NCI-H748 treated with DMSO at 0.1 percent for 48 hours (cell line): ENCODE data around the gene FAT1.
A peak's percentile ranks its signal among the peaks of the same experiment; 100 is the strongest.

Experiments
- DNase-seq: peaks from one replicate; lab custom pipeline; 2025; lab: John Stamatoyannopoulos, UW

Gene FAT1

DNA sequence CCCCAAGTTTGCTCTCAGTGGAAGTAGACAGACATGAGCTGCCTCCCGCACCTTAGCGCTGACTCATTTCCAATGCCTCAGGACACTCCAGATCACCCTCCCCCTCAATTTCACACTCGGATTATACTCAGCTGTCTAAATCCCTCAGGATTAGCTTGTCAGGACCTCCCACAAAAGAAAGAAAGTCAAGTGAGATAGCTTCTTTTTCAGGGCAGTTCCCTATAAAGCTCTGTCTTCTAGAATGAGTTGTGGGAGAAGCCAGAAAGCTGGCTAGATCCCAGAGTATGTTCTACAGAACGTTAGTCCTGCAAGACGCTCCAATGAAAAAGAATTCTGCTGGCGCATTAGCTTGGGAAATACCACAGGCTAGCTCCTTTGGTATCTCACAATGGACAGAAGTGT is 117.1 kb downstream of the FAT1 start:
- DNase-seq, result no peak

DNA sequence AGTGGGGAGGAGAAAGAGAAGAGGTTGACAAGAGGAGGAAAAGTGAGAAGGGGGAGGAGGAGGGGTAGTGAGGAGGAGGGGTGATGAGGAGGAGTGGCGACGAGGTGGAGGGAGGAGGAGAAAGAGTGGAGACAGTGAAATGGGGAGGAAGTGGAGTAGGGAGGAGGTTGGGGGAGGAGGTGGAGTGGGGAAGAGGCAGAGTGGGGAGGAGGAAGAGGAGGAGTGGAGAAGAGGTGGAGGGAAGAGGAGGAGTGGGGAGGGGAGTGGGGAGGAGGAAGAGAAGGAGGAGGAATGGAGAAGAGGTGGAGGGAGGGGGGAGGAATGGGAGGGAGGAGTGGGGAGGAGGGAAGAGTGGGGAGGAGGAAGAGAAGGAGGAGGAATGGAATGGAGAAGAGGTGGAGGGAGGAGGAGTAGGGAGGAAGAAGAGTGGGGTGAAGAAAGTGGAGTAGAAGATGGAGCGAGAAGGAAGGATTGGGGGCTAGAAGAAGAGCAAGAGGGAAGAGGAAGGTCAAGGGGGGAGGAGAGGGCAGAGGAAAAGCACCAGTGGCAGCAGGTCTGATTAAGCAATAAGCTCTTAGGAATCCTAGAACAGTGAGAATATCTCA is 118.3 kb downstream of the FAT1 start:
- no peak for DNase-seq

DNA sequence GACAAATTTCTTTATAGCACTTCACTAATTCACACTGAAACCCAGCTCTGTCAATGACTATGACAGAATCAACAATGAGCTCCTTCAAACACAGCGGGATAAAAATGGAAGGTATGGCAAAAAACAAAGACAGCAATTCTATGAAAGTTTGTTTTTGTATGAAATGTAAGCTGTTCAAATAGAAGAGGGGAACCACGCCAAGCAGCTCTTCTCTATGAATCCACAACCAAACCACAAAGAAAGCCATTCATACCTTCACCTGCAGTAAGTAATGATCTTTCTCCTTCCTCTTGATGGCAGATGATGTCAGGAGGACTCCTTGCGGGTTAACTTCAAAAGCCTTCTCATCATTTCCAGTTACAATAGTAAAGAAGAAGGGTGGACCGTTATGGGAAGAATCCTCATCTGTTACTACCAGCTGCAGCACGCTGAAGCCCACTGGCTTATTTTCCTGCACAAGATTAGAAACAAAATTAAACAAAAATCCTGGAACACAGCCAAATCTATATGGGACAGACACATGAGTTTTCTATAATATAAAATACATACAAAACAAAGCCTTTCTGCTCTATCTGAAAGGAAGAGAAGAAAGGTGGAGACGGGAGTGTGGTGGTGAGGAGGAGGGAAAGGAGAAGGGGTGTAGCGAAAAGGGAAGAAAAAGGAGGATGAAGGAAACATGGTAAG is 119.4 kb downstream of the FAT1 start:
- peak; percentile 16 for DNase-seq

DNA sequence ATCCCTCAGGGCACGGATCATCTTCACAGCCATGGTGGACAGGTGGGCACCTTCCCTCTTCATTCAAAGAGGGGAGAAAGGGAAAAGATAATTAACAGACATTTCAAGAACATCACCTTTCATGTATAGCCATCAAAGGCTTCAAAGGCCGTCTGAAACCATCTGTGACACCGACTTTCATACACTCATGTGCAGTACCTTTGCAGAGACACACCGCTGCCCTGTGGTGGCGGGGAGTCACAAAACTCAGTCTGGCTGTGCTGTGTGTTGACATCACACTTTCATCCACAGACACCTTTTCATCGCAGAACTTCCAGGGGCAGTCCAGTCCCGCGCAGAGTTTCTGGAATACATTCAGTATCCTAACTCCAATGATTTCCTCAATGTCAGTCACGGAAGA is 120.7 kb downstream of the FAT1 start:
- no peak for DNase-seq

DNA sequence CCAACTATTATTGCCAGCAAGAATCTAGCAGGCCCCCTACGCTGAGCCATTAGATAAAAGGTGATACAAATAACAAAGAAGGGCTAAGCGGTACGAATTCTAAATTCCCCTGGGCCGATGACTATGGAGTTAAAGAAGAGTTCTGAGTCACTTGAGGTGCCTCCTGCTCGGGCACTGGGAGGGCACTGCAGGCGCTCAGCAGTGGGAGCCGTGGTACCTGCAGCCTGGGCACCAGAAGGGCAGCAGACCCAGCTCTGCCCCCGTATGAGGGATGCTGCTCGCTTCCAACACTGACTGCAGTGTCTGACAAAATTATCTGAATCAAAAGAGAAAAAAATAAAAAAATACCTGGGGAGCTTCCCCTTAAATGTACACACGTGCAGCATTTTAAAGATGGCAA is 124.2 kb downstream of the FAT1 start:
- DNase-seq, result no peak

DNA sequence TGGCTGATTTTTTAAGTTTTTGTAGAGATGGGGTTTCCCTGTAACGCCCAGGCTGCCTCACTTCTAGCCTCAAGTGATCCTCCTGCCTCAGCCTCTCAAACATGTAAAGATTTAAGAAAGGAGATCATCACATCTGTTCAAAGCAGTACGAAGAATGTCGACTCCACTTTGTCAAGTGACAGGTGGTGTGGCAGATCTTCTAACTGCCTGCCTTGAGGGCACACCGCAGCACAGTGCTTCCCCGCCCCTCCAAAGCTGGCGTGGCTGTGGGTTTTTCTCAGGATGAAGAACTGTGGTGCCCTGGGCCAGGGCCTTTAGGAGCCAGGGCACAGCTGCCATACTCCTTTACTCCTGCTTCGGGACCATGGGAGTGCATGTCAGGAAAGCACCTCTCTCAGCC is 125.0 kb downstream of the FAT1 start:
- DNase-seq, result no peak

DNA sequence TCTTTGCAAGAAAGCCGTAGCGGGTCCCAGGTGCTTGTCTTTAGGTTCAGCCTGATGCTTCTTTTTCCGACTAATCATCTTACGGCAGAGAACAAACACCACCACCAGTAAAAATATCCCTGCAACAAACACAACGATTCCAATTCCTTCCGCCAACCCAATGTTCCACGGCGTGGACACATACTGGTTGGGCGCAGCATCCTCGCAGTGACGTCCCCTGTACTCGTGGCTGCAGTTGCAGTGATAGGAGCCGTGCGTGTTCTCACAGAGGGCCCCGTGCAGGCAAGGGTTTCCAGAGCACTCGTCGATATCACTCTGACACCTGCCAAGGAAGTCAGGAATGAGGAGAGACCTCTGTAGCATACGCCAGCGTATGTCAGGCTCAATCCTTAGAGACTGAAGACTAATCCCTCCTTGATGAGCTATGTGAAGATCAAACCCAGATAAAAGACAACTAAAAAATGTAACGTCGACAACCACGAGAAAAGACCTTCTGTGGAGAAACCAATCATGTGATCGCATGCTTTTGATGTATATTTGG is 126.7 kb downstream of the FAT1 start:
- no peak for DNase-seq

DNA sequence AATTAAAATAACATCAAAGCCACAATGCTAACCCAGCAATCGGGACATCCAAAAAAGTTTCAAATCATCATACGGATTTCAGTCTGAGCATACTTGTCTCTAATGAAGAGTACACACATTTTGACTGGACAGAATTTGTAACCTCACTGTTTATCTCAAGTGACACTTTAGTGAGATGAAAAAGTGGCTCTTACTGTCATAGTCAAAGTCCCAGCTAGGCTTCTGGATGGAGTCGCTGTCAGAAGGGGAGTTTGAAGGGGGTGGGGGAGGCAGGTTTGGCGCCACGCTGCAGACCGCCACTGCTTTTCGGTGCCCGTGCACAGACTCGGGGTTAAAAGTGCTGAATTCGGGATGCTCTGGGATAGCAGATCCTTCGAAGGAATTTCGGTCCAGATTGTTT is 127.3 kb downstream of the FAT1 start:
- no peak for DNase-seq

DNA sequence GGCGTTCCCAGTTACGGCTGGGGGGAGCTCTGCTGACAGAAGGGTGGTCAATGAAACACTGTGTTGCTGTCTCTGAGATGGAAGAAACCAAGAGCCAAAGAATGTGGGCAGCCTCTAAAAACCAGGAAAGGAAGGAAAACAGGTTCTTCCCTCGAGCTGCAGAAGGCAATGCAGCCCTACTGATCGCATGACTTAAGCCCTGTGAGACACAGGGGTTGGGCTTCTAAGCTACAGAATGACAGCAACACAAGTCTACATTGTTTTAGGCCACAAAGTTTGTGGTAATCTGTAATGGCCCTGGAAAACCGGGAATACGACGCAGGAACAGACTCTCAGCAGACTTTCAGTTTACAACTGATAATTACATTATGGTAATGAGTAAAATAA is 130.1 kb downstream of the FAT1 start:
- DNase-seq, result no peak

DNA sequence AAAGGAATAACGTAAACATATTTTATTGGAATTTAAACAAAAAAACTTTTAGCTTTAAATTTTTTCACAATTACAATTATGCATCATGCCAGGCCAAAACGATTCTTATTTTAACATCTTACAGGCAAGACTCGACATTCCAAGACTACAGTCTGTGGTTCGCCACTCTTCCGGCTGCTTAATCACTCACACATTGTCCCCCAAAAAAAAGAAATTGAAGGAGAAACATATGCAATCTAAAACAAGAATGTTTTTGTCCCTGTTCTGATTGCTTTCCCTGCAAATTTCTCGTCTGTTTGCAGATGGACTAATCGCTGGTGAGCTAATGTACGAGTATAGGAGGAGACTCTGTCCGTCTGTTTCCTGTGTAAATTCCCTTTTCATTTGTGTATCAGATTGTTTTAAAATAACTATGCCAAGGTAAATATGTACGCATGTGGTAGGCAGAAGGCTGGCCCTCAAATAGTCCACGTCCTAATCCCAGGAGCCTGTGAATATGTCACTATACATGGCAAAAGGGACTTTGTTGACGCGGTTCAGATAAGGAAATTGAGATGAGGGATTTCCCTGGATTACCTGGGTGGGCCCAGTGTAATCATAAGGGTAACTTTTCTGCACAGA is 130.6 kb downstream of the FAT1 start:
- no peak for DNase-seq

DNA sequence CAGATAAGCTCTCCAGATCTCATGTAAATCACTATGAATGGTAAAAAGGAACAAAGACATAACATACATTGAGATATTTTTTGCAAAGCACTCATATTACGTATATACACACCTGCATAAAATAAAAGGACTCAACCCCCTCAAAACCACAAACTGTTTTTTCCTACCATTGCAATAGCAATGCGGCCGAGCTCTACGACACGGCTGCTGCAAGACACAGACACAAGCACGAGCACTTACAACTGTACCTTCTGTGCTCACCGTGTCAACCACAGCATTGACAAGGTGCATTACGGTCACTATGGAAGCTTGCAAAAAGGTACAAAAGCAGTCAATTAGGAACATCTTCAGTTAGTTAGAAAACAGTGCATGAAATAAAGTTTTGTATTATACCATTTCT is 131.2 kb downstream of the FAT1 start:
- DNase-seq, result no peak

DNA sequence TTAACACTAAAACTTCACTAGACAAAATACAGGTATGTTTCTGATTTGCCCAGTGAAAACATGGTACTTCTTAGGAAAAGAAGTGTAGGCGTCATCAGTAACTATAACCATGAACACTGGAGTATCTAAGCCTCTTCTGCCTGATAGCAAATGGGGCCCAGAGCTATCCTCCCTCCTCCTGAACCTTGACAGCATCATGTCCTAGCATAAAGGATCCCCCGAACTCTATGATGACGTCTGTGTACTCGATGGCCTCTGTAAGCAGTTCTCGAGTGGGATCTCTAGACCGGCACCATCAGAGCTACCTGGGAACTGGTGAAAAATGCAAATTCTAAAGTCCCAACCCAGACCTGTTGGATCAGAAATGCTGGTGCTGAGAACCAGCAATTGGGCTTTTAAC is 132.0 kb downstream of the FAT1 start:
- DNase-seq, result no peak

DNA sequence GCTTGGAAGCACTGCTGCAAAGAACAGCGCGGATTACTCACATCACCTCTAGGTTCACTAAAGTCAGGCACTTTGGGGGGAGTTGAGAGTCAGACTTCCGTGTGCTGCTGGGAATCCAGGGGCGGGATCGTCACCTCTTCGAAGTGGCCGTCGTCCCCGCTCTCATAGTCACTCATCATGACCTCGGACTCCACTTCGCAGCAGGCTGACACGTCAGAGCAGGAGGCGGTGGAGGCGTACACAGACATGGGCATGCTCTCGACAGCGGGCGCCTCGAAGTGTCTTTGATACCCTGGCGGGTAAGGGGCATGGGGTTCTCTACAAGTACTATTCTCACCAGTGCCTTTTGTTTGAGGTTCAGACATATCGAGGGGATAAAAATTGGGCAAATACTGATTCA is 135.2 kb downstream of the FAT1 start:
- DNase-seq, result no peak

DNA sequence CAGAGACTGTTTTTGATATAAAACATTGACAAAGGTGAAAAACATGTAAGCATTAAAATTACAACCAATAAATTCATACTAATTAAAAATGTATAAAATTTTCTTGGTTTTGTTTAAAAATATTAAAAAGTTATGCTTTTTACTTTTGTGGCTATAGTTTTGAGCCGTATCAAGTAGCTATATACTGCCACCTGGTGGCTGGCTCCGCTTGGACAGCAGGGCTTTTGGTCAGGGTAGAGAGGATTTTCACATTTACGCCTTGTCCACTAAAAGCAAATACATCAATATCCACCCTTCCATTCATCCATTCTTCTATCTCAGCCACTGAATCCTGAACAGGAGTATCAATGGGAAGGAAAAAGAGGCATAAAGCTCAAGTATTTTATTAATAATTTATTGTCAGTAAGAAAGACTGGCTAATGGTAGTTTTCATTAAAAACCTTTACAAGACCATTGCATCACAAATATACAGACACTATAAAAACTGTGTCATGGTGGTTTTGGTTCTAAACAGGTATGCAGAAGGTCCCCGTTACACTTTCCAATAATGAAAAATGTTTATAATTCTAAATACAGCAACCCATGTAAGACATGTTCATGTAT is 136.1 kb downstream of the FAT1 start:
- DNase-seq, result no peak

DNA sequence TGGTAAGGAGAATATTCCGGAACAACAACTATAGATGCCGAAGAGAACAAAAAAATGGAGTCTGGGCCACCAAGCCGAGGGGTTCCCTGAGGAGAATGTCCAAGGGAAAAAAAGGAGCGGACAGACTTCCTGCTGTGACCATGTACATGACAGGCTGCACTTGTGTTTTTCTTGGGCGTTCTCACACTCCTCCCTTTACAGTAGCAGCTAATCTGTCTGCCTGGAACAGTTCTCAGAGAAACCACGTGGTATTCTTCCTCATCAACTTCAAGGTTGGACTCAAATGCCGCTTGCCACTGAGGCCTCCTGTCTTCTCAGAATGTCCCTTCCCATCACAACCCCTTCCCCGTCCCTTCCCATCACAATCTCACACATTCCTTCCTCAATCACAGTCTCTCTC is 137.5 kb downstream of the FAT1 start:
- DNase-seq, result no peak

DNA sequence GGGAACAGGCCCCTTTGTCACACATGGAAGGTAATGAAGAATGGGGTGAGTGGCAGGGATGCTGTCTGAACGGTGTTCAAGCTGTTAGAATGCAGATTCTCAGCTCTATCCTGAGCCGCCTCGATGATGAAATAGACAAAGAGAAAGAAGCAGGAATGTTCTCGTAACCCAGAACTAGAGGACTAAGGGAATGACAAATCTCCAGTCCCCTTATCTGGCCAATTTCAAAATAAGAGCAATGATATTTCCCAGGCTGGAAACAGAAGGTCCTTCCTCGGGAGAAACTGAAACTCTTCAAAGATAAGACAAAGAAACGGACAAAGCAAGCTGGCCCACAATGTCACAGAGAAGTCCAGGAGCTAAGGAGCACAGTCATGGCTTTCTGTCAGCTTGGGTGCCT is 138.7 kb downstream of the FAT1 start:
- no peak for DNase-seq

DNA sequence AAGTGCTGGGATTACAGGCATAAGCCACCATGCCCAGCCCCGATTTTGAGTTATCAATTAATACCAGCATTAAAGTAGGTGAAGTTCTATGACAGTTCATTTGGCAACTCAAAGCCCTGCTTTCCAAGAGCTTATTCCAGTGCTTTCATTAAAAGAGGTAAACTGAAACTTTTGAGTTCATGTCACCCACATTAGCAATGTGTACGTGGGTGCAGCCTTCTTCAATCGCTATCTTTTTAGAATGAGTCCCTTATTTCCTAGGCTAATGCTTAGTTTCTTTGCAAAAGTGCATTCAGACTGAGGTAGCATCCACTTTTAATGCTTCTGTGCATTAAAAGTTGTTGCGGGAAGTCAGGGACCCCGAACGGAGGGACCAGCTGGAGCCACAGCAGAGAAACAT is 142.2 kb downstream of the FAT1 start:
- no peak for DNase-seq

DNA sequence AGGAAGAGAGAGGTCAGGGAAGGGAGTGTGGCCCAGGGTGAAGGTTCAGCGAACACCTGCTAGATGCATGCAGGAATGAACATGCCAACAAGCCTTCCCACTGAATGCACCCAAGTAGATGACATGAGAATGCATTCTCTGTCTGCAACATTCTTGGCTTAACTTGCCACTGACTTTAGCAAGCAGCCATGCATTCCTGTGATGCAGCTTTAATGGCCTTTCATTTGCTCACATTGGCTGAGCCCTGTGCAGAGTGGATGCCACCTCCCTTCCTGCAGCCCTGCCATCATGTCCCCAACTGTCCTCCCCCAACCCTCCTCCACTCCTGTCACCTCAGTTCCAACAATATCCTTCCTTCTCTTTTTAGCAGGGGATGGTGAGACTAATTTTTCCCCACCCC is 143.0 kb downstream of the FAT1 start:
- DNase-seq, result no peak

DNA sequence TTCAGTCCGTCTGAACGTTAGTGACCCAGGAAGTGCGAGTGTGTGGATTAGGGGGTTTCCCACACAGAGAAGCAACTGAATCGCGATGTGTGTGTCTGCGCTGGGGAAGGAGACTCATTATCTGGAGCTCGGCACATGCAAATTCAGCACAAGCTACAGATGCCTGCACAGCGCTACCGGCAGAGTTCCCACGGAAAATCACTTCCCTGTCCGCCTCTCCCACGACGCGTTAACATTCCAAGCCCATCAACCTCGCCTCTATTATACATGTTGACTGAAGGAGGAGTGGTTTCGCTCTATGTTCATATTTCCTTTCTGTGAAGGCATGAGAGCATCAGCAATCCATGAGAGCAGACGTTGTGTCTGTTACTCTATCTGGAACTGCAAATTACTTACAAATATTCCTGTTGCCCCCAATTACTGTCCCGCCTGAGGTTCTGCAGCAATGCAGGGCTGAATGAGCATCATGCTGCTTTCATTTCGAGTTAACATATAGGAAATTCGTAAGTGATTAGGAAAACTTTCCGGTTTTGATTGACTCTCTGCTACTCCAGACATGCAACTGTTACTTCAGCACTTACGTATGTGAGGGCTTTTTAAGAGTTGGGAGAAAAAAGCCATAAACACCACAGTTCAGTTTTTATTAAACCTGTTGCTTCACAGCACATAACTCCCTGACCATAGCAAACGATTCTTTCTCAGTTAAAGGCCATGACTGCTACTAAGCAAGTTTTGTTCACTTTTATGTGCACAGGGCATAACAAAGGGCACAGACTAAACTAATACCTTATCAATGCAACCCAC is 153.3 kb downstream of the FAT1 start:
- no peak for DNase-seq

DNA sequence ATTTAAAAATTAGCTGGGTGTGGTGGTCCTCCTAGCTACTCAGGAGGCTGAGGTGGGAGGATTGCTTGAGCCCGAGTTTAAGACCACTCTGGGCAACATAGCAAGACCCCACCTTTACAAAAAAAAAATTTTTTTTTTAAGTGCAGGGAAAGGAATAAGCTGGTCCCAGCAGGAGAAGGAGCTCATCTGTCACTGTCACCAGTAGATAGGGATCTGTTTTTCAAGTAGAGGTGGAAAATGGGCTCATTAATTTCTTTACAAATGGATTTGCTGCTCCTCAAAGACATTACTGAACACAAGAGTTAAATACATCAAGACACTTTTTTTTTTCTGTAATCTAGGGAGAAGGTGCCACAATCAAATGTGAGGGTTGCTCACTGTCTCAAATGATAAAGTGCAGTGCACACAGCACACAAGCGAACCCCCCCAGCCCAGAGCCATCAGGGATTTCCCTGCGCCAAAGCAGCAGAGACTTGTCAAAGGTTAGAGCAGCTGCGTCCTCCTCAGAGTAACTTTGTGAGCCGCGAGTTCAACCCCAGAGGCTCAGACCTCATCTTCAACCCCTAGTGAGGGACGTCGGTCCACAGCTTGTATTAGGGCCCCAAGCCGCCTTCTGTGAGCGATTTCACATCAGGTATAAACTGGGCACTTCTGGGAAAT is 154.0 kb downstream of the FAT1 start:
- no peak for DNase-seq

DNA sequence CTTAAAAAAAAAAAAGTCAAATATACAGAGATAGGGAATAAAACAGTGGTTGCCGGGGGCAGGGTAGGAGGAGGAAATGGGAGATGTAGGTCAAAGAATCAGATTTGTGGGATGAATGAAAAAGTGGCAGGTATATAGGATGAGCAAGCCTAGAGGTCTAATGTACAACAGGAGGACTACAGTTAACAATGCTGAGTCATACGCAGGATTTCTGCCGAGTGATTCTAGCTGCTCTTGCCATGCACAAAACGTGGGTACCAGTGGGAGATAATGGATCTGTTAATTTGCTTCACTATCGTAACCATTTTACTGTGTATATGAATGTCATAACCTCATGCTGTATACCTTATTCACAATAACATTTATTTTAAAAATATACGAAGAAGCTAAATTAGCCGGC is 157.6 kb downstream of the FAT1 start:
- DNase-seq, result no peak

DNA sequence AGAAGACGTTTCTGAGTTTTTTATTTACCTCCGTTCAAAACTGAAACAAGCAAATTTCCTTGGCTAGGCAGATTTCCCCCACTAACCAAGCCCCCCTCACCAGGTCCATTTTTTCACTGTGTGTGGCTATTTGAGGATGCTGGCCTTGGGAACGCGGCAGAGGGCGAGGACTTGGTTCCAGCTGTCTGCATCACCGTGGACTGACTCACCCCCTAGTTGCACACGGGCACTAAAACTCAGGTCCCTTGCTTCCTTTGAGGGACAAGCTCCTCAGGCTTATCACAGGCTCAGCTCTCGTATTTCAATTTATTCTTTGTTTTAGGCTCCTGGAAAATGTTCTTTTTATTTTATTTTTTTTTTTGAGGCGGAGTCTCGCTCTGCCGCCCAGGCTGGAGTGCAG is 159.9 kb downstream of the FAT1 start:
- no peak for DNase-seq
